Measurements from ENCODE around the gene CRIM1.

GRCh38 chr2:36444216-36444936 is 88.8 kb downstream of the CRIM1 start:
- no peak for TF ChIP-seq POLR2A (IDR thresholded peaks at IDR 0.05; ENCODE audit: low read length)
- no peak for TF ChIP-seq GATA1 (IDR thresholded peaks at IDR 0.05; ENCODE audit: low read depth, low read length)

Data from erythroblast (primary cell).